ENCODE measurements around the gene CACNA1C. TPM values are rescaled to one million over a fixed set of nuclear protein-coding genes. Genes with fewer than 3 reads are reported as not detected.
A peak's percentile ranks its signal among the peaks of the same experiment; 100 is the strongest.

The CACNA1C gene
- total RNA-seq, 4 donors from 2014 or later = 5.2 to 12.9 (median 6.3) TPM

DNA sequence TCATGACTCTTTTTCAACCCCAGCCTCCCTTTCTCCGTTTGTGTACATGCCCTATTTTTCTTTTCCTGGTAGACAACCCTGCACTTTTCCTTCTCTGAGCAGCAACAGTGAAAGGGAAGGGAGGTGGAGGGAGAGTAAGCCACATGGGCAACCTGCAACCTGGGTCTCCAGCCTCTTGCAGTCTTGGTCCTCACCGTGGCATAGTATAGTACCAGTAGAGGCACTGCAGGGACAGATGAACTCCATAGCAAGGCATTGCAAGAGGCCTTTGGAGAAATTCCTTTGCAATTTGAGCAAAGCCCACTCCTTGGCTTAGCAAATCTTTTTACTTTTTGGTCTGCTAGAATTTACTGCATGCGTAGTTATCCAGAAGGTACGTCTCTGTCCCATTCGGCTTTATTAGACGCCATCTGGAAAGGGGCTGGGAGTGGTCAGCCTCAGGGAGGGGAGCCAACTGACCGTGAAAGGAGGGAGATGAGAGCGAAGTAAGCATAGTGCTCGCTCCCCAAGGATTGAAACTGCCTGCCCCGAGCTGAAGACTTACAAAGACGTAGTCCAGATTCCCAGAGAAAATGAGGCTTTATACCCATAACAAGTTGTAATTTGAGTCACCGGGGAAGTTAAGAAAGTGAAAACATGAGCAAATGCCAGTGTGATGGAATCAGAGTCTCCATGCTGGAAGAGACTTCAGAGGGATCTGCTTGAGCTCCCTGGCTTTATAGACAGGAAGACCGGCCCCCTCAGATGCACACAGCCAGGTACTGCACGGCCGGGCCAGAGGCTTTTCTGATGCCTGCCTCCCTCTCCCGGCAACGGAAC is 332.0 kb downstream of the CACNA1C start:
- WGBS, 2 donors = 53 to 56% methylated on average over 17 of the region's 17 CpGs
- Histone ChIP-seq H3K27me3 (no peaks in the 10 kb centered on the region), H3K4me1 (peaks cover 0 to 27% (median 0%) of the 10 kb centered on the region in 4 donors), H3K27ac (peak overlapping the region in 2 of 4 donors; percentile 68 to 73), H3K4me3 (peak overlapping the region in 1 of 4 donors; percentile 14), H3K36me3 (no peaks in the 10 kb centered on the region), H3K9me3 (no peaks in the 10 kb centered on the region)
- TF ChIP-seq, protein P1, sequence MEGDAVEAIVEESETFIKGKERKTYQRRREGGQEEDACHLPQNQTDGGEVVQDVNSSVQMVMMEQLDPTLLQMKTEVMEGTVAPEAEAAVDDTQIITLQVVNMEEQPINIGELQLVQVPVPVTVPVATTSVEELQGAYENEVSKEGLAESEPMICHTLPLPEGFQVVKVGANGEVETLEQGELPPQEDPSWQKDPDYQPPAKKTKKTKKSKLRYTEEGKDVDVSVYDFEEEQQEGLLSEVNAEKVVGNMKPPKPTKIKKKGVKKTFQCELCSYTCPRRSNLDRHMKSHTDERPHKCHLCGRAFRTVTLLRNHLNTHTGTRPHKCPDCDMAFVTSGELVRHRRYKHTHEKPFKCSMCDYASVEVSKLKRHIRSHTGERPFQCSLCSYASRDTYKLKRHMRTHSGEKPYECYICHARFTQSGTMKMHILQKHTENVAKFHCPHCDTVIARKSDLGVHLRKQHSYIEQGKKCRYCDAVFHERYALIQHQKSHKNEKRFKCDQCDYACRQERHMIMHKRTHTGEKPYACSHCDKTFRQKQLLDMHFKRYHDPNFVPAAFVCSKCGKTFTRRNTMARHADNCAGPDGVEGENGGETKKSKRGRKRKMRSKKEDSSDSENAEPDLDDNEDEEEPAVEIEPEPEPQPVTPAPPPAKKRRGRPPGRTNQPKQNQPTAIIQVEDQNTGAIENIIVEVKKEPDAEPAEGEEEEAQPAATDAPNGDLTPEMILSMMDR (IDR thresholded peaks at IDR 0.05) = no peak
- TF ChIP-seq POLR2A (IDR thresholded peaks at IDR 0.05) (no peak), EP300 (IDR thresholded peaks at IDR 0.05) (no peak)
- DNase-seq (ENCODE audit: low spot score in 2 of 2) = peak in 1 of 2 donors; percentile 17

DNA sequence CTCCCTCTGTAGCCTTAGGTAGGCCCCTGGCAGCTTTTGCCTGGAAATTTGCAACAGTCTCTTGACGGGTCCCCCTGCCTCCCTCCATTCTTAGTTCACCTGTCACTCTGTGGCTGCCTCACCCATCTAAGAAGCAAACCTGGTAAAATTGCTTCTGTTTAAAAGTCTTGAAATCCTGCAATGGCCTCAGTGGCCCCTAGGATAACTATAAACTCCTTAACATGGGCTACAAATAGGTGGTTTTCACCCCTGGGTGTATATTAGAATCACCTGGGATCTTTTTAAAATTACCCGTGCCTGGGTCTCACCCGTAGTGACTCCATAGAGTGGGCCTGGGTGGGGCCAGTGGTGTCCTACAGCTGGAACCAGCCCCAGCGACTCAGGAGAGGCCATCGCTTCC is 332.7 kb downstream of the CACNA1C start:
- no peaks in the 10 kb centered on the region for H3K9me3 ChIP-seq
- DNase-seq (ENCODE audit: low spot score in 2 of 2) = no peak
- H3K36me3 ChIP-seq = no peaks in the 10 kb centered on the region
- H3K27ac ChIP-seq = peak overlapping the region in 2 of 4 donors; percentile 68 to 73
- H3K4me3 ChIP-seq = no peak overlapping the region
- 85 to 88% methylated on average over 5 of the region's 5 CpGs for WGBS, 2 donors
- peaks cover 0 to 27% (median 0%) of the 10 kb centered on the region in 4 donors for H3K4me1 ChIP-seq
- no peaks in the 10 kb centered on the region for H3K27me3 ChIP-seq
- TF ChIP-seq EP300 (IDR thresholded peaks at IDR 0.05) = no peak
- TF ChIP-seq POLR2A (IDR thresholded peaks at IDR 0.05) = no peak
- TF ChIP-seq, protein P1 (IDR thresholded peaks at IDR 0.05) = no peak

DNA sequence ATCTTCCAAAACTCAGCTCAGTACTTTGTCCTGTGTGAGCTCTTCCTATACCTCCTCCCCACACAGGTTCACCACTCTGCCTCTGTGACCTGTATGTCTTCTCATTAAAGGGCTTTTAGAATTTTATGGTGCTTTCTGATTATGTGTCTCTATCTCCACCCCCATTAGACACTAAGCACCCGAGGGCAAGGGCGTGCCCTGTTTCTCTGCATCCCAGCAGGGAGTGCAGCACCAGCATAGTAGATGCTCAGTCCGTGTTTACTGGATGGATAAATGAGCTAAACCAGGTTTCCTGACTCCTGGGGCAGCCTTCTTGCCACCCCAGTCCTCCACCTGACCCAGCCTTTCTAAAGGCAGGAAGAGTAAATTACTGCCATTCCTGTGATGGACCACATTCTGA is 333.8 kb downstream of the CACNA1C start:
- WGBS, 2 donors = 61 to 71% methylated on average over 3 of the region's 3 CpGs
- no peak for DNase-seq (ENCODE audit: low spot score in 2 of 2)

DNA sequence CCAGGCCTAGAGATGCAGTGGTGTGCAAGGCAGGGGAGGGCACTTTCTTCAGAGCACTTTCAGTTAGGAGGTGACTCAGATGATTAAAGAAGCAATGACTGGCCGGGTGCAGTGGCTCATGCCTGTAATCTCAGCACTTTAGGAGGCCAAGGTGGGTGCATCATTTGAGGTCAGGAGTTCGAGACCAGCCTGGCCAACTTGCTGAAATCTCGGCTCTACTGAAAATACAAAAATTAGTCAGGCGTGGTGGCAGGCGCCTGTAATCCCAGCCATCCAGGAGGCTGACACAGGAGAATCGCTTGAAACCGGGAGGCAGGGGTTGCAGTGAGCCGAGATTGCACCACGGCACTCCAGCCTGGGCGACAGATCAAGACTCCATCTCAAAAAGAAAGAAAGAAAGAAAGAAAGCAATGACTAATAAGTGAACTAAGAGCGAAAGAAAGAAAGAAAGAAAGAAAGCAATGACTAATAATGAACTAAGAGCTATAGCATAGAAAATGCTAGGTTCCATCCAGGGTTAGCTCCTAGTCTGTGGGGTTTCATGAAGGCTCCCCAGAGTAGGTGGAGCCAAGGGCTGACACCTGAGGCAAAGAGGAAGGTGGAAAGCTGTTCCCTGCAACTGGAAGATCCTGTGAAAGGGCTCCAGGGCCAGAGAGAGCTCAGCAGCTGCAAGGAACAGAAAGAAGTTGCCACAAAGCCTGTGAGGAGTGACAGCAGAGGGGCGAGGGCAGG is 334.5 kb downstream of the CACNA1C start:
- Histone ChIP-seq H3K27me3 (no peaks in the 10 kb centered on the region), H3K9me3 (no peaks in the 10 kb centered on the region), H3K27ac (no peak overlapping the region), H3K36me3 (no peaks in the 10 kb centered on the region), H3K4me1 (peaks cover 0 to 27% (median 0%) of the 10 kb centered on the region in 4 donors), H3K4me3 (no peak overlapping the region)
- no peak for TF ChIP-seq POLR2A (IDR thresholded peaks at IDR 0.05)
- TF ChIP-seq, protein P1 (IDR thresholded peaks at IDR 0.05) = no peak
- 87 to 88% methylated on average over 12 of the region's 12 CpGs for WGBS, 2 donors
- no peak for DNase-seq (ENCODE audit: low spot score in 2 of 2)

More for the DNA sequence above, 333.8 kb downstream of the CACNA1C start:
- Histone ChIP-seq H3K36me3 (no peaks in the 10 kb centered on the region), H3K27me3 (no peaks in the 10 kb centered on the region), H3K4me3 (no peak overlapping the region), H3K9me3 (no peaks in the 10 kb centered on the region), H3K4me1 (peaks cover 0 to 27% (median 0%) of the 10 kb centered on the region in 4 donors), H3K27ac (no peak overlapping the region)
- no peak for TF ChIP-seq EP300 (IDR thresholded peaks at IDR 0.05)
- TF ChIP-seq, protein P1 (IDR thresholded peaks at IDR 0.05) = no peak
- TF ChIP-seq POLR2A (IDR thresholded peaks at IDR 0.05) = no peak

All from tibial nerve (tissue), 4 donors.